OCI-LY7 (cell line): ENCODE measurements around the gene ADPGK. TPM values are rescaled to one million over a fixed set of nuclear protein-coding genes. Genes with fewer than 3 reads are reported as not detected.

Experiments
- BruUV-seq: library from RNA; stranded (reverse); fragments of 400-500 nt; replicated peaks from 2 replicates; lab custom pipeline; 2021; lab: Mats Ljungman, UMichigan
- CTCF ChIA-PET: fragments of 300-600 bp; sonication (Branson Sonifier 250); formaldehyde crosslinking; loops from one replicate; lab custom pipeline; 2022; ENCODE audit warnings: antibody characterized with exemption; ENCODE audit not compliant: unreplicated experiment; lab: Charles Lee
- POLR2A ChIA-PET: fragments of 300-600 bp; sonication (Branson Sonifier 250); formaldehyde crosslinking; loops from one replicate; lab custom pipeline; 2022; ENCODE audit warnings: antibody characterized with exemption; lab: Charles Lee
- DNase-seq: peaks from one replicate; pipeline ENCODE4 v3.0.0-alpha.2; 2015; ENCODE audit warnings: low spot score
- H2AFZ ChIP-seq: fragments of 200-600 bp; sonication (generic), shearing (Covaris generic); 2 replicates; pipeline ENCODE4 v1.6.1; 2014; ENCODE audit warnings: mild to moderate bottlenecking, antibody characterized with exemption, low read length, moderate library complexity
- H3K27ac ChIP-seq: fragments of 200-600 bp; sonication (generic); 2 replicates; pipeline ENCODE4 v1.5.1; 2014; ENCODE audit warnings: mixed run types, low read depth, mild to moderate bottlenecking, moderate library complexity, low read length, inconsistent platforms; ENCODE audit not compliant: poor library complexity, severe bottlenecking
- H3K36me3 ChIP-seq: fragments of 200-600 bp; sonication (generic); 2 replicates; pipeline ENCODE4 v1.6.1; 2014; ENCODE audit warnings: mild to moderate bottlenecking, antibody characterized with exemption, low read length, moderate library complexity, mixed read lengths; ENCODE audit not compliant: insufficient read depth
- H3K4me1 ChIP-seq: fragments of 200-600 bp; sonication (generic); 2 replicates; pipeline ENCODE4 v1.5.1; 2014; ENCODE audit warnings: mild to moderate bottlenecking, low read length; ENCODE audit not compliant: insufficient read depth, poor library complexity, severe bottlenecking
- H3K4me2 ChIP-seq: fragments of 200-600 bp; sonication (generic); 2 replicates; pipeline ENCODE4 v1.6.1; 2014; ENCODE audit warnings: mild to moderate bottlenecking, low read length
- H3K4me3 ChIP-seq: fragments of 200-600 bp; sonication (generic); 2 replicates; pipeline ENCODE4 v1.5.1; 2014; ENCODE audit warnings: mild to moderate bottlenecking, low read depth, low read length; ENCODE audit not compliant: poor library complexity, severe bottlenecking
- H3K79me2 ChIP-seq: fragments of 200-600 bp; sonication (generic); 2 replicates; pipeline ENCODE4 v1.6.1; 2016; ENCODE audit warnings: low read depth, mild to moderate bottlenecking, low read length, moderate library complexity, mixed read lengths; ENCODE audit not compliant: insufficient read depth
- H3K9me2 ChIP-seq: fragments of 200-600 bp; sonication (generic); 2 replicates; pipeline ENCODE4 v1.6.1; 2016; ENCODE audit warnings: mild to moderate bottlenecking, low read length, mixed read lengths; ENCODE audit not compliant: insufficient read depth
- H3K9me3 ChIP-seq: fragments of 200-600 bp; sonication (generic); 2 replicates; pipeline ENCODE4 v1.6.1; 2014; ENCODE audit warnings: mild to moderate bottlenecking, mixed run types, low read length, mixed read lengths
- H4K20me1 ChIP-seq: fragments of 200-600 bp; sonication (generic); 2 replicates; pipeline ENCODE4 v1.6.1; 2014; ENCODE audit warnings: mild to moderate bottlenecking, antibody characterized with exemption, low read length, moderate library complexity, mixed read lengths; ENCODE audit not compliant: insufficient read depth
- EZH2phosphoT487 ChIP-seq: fragments of 200-600 bp; sonication (generic); IDR thresholded peaks from 2 replicates; pipeline ENCODE4 v1.6.1; 2018; ENCODE audit warnings: low read depth, borderline replicate concordance, mild to moderate bottlenecking, mixed run types, antibody characterized with exemption, low read length, moderate library complexity, mixed read lengths
- intact Hi-C: fragments of 100-400 bp; cut with micrococcal nuclease; formaldehyde crosslinking; loops from one replicate; pipeline ENCODE4 v1.10.0; 2022; ENCODE audit not compliant: unreplicated experiment
- total RNA-seq, 2 experiments: library from RNA; depleted of rRNA in 1 of 2; stranded (reverse); fragments of >200 nt in 1 of 2; shearing (Covaris generic) in 1 of 2; gene quantifications; 2 replicates each; pipeline ENCODE4 v1.2.3, GENCODE V29; 2014 to 2022
- TF ChIP-seq, protein P1 (sequence below): fragments of 200-600 bp; sonication (generic); conservative IDR thresholded peaks from 2 replicates; pipeline ENCODE4 v1.5.1; 2014; ENCODE audit warnings: mild to moderate bottlenecking, antibody characterized with exemption, low read length, moderate library complexity, mixed read lengths

Gene ADPGK
- total RNA-seq, 2 experiments from 2014 or later: 74.9 to 86.8 TPM

DNA sequence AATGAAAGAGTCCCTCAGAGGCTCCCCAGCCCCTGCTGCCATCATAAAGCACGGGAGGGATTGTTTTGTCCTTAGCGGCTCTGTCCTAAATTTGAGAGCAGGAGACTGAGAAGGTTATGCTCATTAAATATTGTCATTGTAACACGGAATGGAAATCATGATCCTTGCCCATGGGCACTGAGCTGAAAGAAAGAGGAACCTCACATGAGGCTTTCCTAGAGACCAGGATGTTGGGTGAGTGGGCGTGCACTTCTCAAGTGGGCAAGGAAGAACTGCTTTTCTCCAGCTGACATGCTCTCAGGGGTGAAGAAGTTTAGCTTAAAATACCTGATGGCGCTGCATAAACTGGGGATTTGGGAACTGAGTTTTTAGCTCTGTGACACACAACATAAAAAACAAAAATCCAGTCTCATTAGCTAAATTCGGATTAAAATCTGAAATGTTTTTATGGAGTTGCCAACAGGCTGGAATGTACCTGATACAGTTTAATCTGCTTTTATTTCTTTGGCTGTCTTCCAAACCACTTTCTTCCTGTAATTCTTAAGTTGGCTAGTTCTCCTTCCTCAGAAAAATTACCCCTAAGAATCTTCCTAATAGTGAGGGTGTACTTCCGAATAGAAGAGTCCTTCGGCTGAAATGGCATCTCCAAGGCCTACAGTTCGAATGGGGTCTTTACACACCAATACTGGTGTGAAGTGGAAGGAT lies 31.7 kb downstream of the ADPGK start:
- CTCF ChIA-PET: no interaction called here
- intact Hi-C loops: no loop called here
- H3K9me2 ChIP-seq: no peaks in the 10 kb centered on the region
- H3K36me3 ChIP-seq: peaks cover 70% of the 10 kb centered on the region
- no peak overlapping the region for H2AFZ ChIP-seq
- no peak overlapping the region for H3K4me3 ChIP-seq
- H3K4me2 ChIP-seq: no peak overlapping the region
- DNase-seq: no peak
- no peaks in the 10 kb centered on the region for H3K79me2 ChIP-seq
- no peak overlapping the region for H3K27ac ChIP-seq
- BruUV-seq: TSS peak; percentile 39
- POLR2A ChIA-PET: interaction anchor here (1.4 to 2.0 kb wide), 2 partner anchors 17 to 29 kb away, joined by 4 to 13 read pairs; no protein-coding TSS in a partner anchor
- TF ChIP-seq, protein P1, sequence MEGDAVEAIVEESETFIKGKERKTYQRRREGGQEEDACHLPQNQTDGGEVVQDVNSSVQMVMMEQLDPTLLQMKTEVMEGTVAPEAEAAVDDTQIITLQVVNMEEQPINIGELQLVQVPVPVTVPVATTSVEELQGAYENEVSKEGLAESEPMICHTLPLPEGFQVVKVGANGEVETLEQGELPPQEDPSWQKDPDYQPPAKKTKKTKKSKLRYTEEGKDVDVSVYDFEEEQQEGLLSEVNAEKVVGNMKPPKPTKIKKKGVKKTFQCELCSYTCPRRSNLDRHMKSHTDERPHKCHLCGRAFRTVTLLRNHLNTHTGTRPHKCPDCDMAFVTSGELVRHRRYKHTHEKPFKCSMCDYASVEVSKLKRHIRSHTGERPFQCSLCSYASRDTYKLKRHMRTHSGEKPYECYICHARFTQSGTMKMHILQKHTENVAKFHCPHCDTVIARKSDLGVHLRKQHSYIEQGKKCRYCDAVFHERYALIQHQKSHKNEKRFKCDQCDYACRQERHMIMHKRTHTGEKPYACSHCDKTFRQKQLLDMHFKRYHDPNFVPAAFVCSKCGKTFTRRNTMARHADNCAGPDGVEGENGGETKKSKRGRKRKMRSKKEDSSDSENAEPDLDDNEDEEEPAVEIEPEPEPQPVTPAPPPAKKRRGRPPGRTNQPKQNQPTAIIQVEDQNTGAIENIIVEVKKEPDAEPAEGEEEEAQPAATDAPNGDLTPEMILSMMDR: no peak
- no peak for TF ChIP-seq EZH2phosphoT487
- no peaks in the 10 kb centered on the region for H3K4me1 ChIP-seq
- no peaks in the 10 kb centered on the region for H3K9me3 ChIP-seq
- no peaks in the 10 kb centered on the region for H4K20me1 ChIP-seq

DNA sequence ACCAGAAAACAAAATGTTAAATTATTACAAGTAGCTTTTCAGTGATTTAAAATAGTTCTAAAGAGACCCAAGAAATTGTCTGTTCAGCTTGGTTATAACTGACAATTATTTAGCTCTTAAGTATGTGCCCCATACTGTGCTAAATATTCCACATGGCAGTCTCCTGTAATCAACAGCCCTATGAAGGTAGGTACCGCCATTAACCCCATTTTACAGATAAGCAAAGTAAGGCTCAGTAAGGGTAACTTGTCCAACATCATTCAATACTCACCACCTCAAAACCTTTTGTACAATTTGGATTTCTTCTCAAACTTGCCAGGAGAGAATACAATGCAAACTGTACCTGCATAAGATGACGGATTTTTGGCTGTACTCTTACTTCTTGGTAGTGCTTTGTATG lies 33.9 kb downstream of the ADPGK start:
- Histone ChIP-seq H3K4me1 (no peaks in the 10 kb centered on the region), H2AFZ (no peak overlapping the region), H3K9me2 (no peaks in the 10 kb centered on the region), H3K79me2 (no peaks in the 10 kb centered on the region), H4K20me1 (no peaks in the 10 kb centered on the region), H3K27ac (no peak overlapping the region), H3K36me3 (peaks cover 49% of the 10 kb centered on the region), H3K4me2 (no peak overlapping the region), H3K4me3 (no peak overlapping the region), H3K9me3 (no peaks in the 10 kb centered on the region)
- intact Hi-C loops: no loop called here
- no peak for DNase-seq
- ChIA-PET CTCF (no interaction called here), POLR2A (interaction anchor here (1.2 to 2.0 kb wide), 3 partner anchors 10 to 23 kb away, joined by 3 to 13 read pairs (median 7); no protein-coding TSS in a partner anchor)
- no TSS peak for BruUV-seq
- TF ChIP-seq EZH2phosphoT487: no peak
- TF ChIP-seq, protein P1: no peak

DNA sequence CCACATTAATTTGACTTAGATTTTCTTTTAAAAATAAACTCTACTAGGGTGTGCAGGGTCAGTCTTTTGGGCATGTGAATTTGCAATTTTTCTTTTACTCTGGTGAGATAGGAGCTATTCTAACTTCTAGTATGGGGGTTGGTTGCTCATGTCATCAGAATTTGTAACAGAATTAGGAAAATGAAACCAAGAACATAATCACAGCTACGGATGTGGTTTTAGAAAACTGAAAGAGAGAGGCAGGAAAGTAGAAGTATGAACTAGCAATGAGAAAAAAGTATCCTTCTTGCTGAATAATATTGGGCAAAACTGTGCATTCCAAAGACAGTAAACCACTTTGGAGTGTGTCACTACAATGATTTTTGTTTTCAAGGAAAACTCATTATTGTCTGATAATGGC lies 43.3 kb downstream of the ADPGK start:
- no peak overlapping the region for H2AFZ ChIP-seq
- H4K20me1 ChIP-seq: no peaks in the 10 kb centered on the region
- no TSS peak for BruUV-seq
- no peaks in the 10 kb centered on the region for H3K9me2 ChIP-seq
- H3K4me2 ChIP-seq: peak overlapping the region; percentile 75
- DNase-seq: peak; percentile 49
- H3K27ac ChIP-seq: peak overlapping the region; percentile 55
- peak overlapping the region; percentile 51 for H3K4me3 ChIP-seq
- POLR2A ChIA-PET: interaction anchor here (0.6 to 1.9 kb wide), 5 partner anchors 10 to 905 kb away, joined by 3 to 7 read pairs (median 4); no protein-coding TSS in a partner anchor
- no peaks in the 10 kb centered on the region for H3K79me2 ChIP-seq
- peaks cover 22% of the 10 kb centered on the region for H3K4me1 ChIP-seq
- peaks cover 60% of the 10 kb centered on the region for H3K36me3 ChIP-seq
- intact Hi-C loops: no loop called here
- no peak for TF ChIP-seq EZH2phosphoT487
- TF ChIP-seq, protein P1: no peak
- H3K9me3 ChIP-seq: no peaks in the 10 kb centered on the region; the same call in 1 of the 2 replicates
- CTCF ChIA-PET: interaction anchor here (1.1 kb wide), 1 partner anchor 18 kb away, joined by 4 read pairs; no protein-coding TSS in a partner anchor
